K562 (cell line): ENCODE results near the gene PPAT. TPM values are rescaled to one million over a fixed set of nuclear protein-coding genes. Genes with fewer than 3 reads are reported as not detected.
A peak's percentile ranks its signal among the peaks of the same experiment; 100 is the strongest.

ENCODE experiments used
- ATAC-seq: fragments of 200-7000 bp; cut with Tn5 transposase; 3 replicates; pipeline ENCODE4 v1.9.1; 2020; ENCODE audit warnings: moderate library complexity
- BruUV-seq: library from RNA; stranded (reverse); fragments of 400-500 nt; replicated peaks from 2 replicates; lab custom pipeline; 2021; lab: Mats Ljungman, UMichigan
- CTCF ChIA-PET: fragments of 300-600 bp; formaldehyde crosslinking; extraction: SDS; loops from one replicate; lab custom pipeline; 2021; ENCODE audit warnings: low intra/inter-chr PET ratio; lab: Yijun Ruan, JAX
- POLR2A ChIA-PET: fragments of 300-600, 350-650 bp; sonication (Branson Sonifier 250); formaldehyde crosslinking; extraction: SDS; loops from one replicate; lab custom pipeline; 2021; ENCODE audit warnings: antibody characterized with exemption, inconsistent platforms; lab: Yijun Ruan, JAX
- DNase-seq, 4 experiments: peaks; one replicate each; pipeline versions ENCODE4 v3.0.0 to v3.0.0-alpha.2; 2011 to 2018; ENCODE audit warnings: low spot score in 3 of 4, mixed read lengths in 3 of 4; ENCODE audit errors: extremely low read depth in 1 of 4
- FAIRE-seq: peaks from 2 replicates; lab custom pipeline; 2011; peaks lifted over from hg19 to GRCh38; lab: Jason Lieb, UNC
- H2AFZ ChIP-seq: 2 replicates; pipeline ENCODE4 v1.6.0; 2011; ENCODE audit warnings: low read depth, low read length, control low read depth, inconsistent platforms
- H3K27ac ChIP-seq: fragments of 200-600 bp; 3 replicates; pipeline ENCODE4 v1.8.0; 2011; ENCODE audit warnings: low read depth, mild to moderate bottlenecking, control low read depth, inconsistent platforms, low read length, moderate library complexity, mixed read lengths; ENCODE audit errors: extremely low read depth
- H3K27me3 ChIP-seq, 2 experiments: fragments of 300-600 bp in 1 of 2; 2 replicates in 1 of 2; 3 replicates in 1 of 2; pipeline versions ENCODE4 v1.6.0 to v1.8.0; 2011; ENCODE audit warnings: inconsistent platforms in 2 of 2, low read length in 2 of 2, mild to moderate bottlenecking in 1 of 2, mixed read lengths in 1 of 2, moderate library complexity in 1 of 2; ENCODE audit not compliant: control insufficient read depth in 2 of 2, insufficient read depth in 2 of 2
- H3K36me3 ChIP-seq: fragments of 300-600 bp; 3 replicates; pipeline ENCODE4 v1.8.0; 2011; ENCODE audit warnings: mild to moderate bottlenecking, low read length, inconsistent platforms; ENCODE audit not compliant: control insufficient read depth, insufficient read depth
- H3K4me1 ChIP-seq, 2 experiments: fragments of 200-600 bp in 1 of 2; replicated peaks in 1 of 2; 2 replicates in 1 of 2; 3 replicates in 1 of 2; pipeline versions ENCODE4 v1.5.1 to v1.8.0; 2011; ENCODE audit warnings: inconsistent platforms in 2 of 2, low read length in 2 of 2, mild to moderate bottlenecking in 1 of 2, mixed read lengths in 1 of 2, moderate library complexity in 1 of 2; ENCODE audit not compliant: control insufficient read depth in 2 of 2, insufficient read depth in 2 of 2
- H3K4me2 ChIP-seq: 2 replicates; pipeline ENCODE4 v1.6.1; 2011; ENCODE audit warnings: low read length, control low read depth, inconsistent platforms, mixed read lengths; ENCODE audit not compliant: insufficient read depth
- H3K4me3 ChIP-seq: fragments of 200-600 bp; sonication (generic), shearing (Covaris generic); 2 replicates; pipeline ENCODE4 v1.5.1; 2016; ENCODE audit warnings: control low read depth, inconsistent platforms
- H3K79me2 ChIP-seq: fragments of 200-600 bp; 3 replicates; pipeline ENCODE4 v1.8.0; 2011; ENCODE audit warnings: low read length, inconsistent platforms; ENCODE audit not compliant: control insufficient read depth, insufficient read depth
- H3K9ac ChIP-seq, 2 experiments: 2 replicates each; pipeline versions ENCODE4 v1.6.0 to v1.6.1; 2011; ENCODE audit warnings: low read depth in 2 of 2, low read length in 2 of 2, control low read depth in 1 of 2, inconsistent platforms in 1 of 2, mild to moderate bottlenecking in 1 of 2, mixed read lengths in 1 of 2; ENCODE audit not compliant: insufficient read depth in 1 of 2
- H3K9me1 ChIP-seq: one replicate; pipeline ENCODE4 v1.6.0; 2011; ENCODE audit warnings: inconsistent platforms, mild to moderate bottlenecking, low read length, moderate library complexity; ENCODE audit not compliant: control insufficient read depth, insufficient read depth
- H3K9me3 ChIP-seq: replicated peaks from 2 replicates; pipeline ENCODE4 v1.5.1; 2011; ENCODE audit warnings: low read depth, low read length, inconsistent platforms; ENCODE audit not compliant: control insufficient read depth, insufficient read depth
- H4K20me1 ChIP-seq: replicated peaks from 2 replicates; pipeline ENCODE4 v1.6.1; 2011; ENCODE audit warnings: low read length, inconsistent platforms, mixed read lengths; ENCODE audit not compliant: control insufficient read depth, insufficient read depth
- ELK1 ChIP-seq: sonication (generic); formaldehyde crosslinking; IDR thresholded peaks from 2 replicates; pipeline ENCODE4 v1.8.1; 2022; ENCODE audit warnings: missing genetic modification reagents
- ETS2 ChIP-seq: IDR thresholded peaks from 2 replicates; pipeline ENCODE4 v1.6.1; 2016; ENCODE audit warnings: borderline replicate concordance, missing genetic modification characterization, mild to moderate bottlenecking, moderate library complexity, missing compliant biosample characterization; ENCODE audit not compliant: poor library complexity, severe bottlenecking
- NCOR1 ChIP-seq: fragments of 450-650 bp; IDR thresholded peaks from 2 replicates; pipeline ENCODE4 v1.6.1; 2016; ENCODE audit warnings: mild to moderate bottlenecking, moderate library complexity
- POLR2B ChIP-seq: fragments of 450-650 bp; IDR thresholded peaks from 2 replicates; pipeline ENCODE4 v1.6.1; 2018; ENCODE audit warnings: low read depth; ENCODE audit not compliant: partially characterized antibody
- RFX1 ChIP-seq: fragments of 450-650 bp; IDR thresholded peaks from 2 replicates; pipeline ENCODE4 v1.6.1; 2016; ENCODE audit warnings: mild to moderate bottlenecking, moderate library complexity
- WGBS: fragments of 100-300 bp; shearing (Covaris generic); methylation state at CpG from one replicate; pipeline ENCODE4 v1.1.6; 2016; ENCODE audit warnings: low coverage, mixed read lengths; ENCODE audit not compliant: insufficient coverage; ENCODE audit errors: missing lambda C conversion rate; 5-methylcytosine and 5-hydroxymethylcytosine counted together
- in situ Hi-C: fragments of 300-500 bp; cut with MboI; formaldehyde crosslinking; loops from 4 replicates; pipeline ENCODE4 v1.15.0; 2018; ENCODE audit warnings: inconsistent platforms, mixed read lengths
- intact Hi-C: fragments of 100-400 bp; cut with micrococcal nuclease; formaldehyde crosslinking; loops from 2 replicates; pipeline ENCODE4 v1.14.2; 2022
- polyA plus RNA-seq, 8 experiments: library from polyadenylated mRNA; depleted of rRNA in 4 of 8; stranded (reverse) in 5 of 8; unstranded in 3 of 8; fragments of >200 nt; fragmentation: Nextera tagmentation in 2 of 8; fragmentation: Illumina TruSeq in 1 of 8; extraction: Ambion mirVana in 2 of 8; extraction: Trizol in 1 of 8; gene quantifications; 2 replicates each; pipeline versions ENCODE4 v1.2.1 to v1.2.3, GENCODE V29; 2011 to 2014; ENCODE audit warnings: inconsistent platforms in 1 of 8, missing spikeins in 1 of 8
- total RNA-seq, 7 experiments: library from RNA; depleted of rRNA in 6 of 7; stranded (reverse); fragments of >200 nt in 6 of 7; fragmentation: Illumina TruSeq in 2 of 7; extraction: Trizol in 2 of 7; gene quantifications; 2 replicates each; pipeline versions ENCODE4 v1.2.1 to v1.2.3, GENCODE V29; 2011 to 2021; ENCODE audit warnings: low replicate concordance in 1 of 7
- TF ChIP-seq, protein P1 (sequence below), 2 experiments: fragments of 450-650 bp; conservative IDR thresholded peaks; 2 replicates each; pipeline ENCODE4 v1.6.1; 2017; ENCODE audit warnings: mild to moderate bottlenecking in 2 of 2, moderate library complexity in 2 of 2
- TF ChIP-seq, protein P2 (sequence below), 2 experiments: fragments of 150-350 bp in 1 of 2; IDR thresholded peaks; 2 replicates each; pipeline ENCODE4 v1.6.1; 2012 to 2016; ENCODE audit warnings: low read depth in 2 of 2, low read length in 2 of 2, mild to moderate bottlenecking in 1 of 2, moderate library complexity in 1 of 2

The PPAT gene
- total and polyA plus RNA-seq, 9 of the 15 experiments (the other 6 are each of a cell fraction or from before 2014, with no cell fraction given) = 36.2 to 75.8 (median 55.5) TPM

GRCh38 chr4:56465599-56466295 lies 30.3 kb upstream of the PPAT start (continued):
- TF ChIP-seq ELK1 (CRISPR knock-in tag) (no peak), ETS2 (tag) (no peak)

GRCh38 chr4:56464581-56464980 lies 29.2 kb upstream of the PPAT start:
- Histone ChIP-seq H3K9me1 (no peaks in the 10 kb centered on the region), H2AFZ (peak overlapping the region; percentile 11; the same call in 1 of the 2 replicates), H3K27ac (no peak overlapping the region; the same call in 2 of the 3 replicates), H3K27me3 (no peaks in the 10 kb centered on the region), H4K20me1 (peaks cover 4% of the 10 kb centered on the region; the same call in 1 of the 2 replicates), H3K36me3 (peaks cover 57% of the 10 kb centered on the region), H3K79me2 (peaks cover 65% of the 10 kb centered on the region), H3K4me2 (peak overlapping the region; percentile 46), H3K4me1 (peaks cover 0 to 15% of the 10 kb centered on the region in 2 experiments; a peak in 3 of 5 replicates)
- DNase-seq (no peak), FAIRE-seq (no peak)
- in situ Hi-C loops = no loop called here
- ChIA-PET POLR2A (interaction anchor here (0.6 to 3.7 kb wide), 9 partner anchors 8 to 1099 kb away, joined by 3 to 47 read pairs (median 4); partner anchors contain the start of genes PAICS and PPAT), CTCF (no interaction called here)
- WGBS = 45% methylated on average over 3 of the region's 3 CpGs
- BruUV-seq = no TSS peak
- TF ChIP-seq NCOR1 = no peak
- TF ChIP-seq, protein P1, sequence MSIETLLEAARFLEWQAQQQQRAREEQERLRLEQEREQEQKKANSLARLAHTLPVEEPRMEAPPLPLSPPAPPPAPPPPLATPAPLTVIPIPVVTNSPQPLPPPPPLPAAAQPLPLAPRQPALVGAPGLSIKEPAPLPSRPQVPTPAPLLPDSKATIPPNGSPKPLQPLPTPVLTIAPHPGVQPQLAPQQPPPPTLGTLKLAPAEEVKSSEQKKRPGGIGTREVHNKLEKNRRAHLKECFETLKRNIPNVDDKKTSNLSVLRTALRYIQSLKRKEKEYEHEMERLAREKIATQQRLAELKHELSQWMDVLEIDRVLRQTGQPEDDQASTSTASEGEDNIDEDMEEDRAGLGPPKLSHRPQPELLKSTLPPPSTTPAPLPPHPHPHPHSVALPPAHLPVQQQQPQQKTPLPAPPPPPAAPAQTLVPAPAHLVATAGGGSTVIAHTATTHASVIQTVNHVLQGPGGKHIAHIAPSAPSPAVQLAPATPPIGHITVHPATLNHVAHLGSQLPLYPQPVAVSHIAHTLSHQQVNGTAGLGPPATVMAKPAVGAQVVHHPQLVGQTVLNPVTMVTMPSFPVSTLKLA (conservative IDR thresholded peaks at IDR 0.05) = 0 out of 4 replicates have a peak, but pooled peaks of 1 of the 2 experiments have one; percentile 12
- peak; percentile 16; the same call in 1 of the 2 replicates for TF ChIP-seq RFX1
- TF ChIP-seq, protein P2, sequence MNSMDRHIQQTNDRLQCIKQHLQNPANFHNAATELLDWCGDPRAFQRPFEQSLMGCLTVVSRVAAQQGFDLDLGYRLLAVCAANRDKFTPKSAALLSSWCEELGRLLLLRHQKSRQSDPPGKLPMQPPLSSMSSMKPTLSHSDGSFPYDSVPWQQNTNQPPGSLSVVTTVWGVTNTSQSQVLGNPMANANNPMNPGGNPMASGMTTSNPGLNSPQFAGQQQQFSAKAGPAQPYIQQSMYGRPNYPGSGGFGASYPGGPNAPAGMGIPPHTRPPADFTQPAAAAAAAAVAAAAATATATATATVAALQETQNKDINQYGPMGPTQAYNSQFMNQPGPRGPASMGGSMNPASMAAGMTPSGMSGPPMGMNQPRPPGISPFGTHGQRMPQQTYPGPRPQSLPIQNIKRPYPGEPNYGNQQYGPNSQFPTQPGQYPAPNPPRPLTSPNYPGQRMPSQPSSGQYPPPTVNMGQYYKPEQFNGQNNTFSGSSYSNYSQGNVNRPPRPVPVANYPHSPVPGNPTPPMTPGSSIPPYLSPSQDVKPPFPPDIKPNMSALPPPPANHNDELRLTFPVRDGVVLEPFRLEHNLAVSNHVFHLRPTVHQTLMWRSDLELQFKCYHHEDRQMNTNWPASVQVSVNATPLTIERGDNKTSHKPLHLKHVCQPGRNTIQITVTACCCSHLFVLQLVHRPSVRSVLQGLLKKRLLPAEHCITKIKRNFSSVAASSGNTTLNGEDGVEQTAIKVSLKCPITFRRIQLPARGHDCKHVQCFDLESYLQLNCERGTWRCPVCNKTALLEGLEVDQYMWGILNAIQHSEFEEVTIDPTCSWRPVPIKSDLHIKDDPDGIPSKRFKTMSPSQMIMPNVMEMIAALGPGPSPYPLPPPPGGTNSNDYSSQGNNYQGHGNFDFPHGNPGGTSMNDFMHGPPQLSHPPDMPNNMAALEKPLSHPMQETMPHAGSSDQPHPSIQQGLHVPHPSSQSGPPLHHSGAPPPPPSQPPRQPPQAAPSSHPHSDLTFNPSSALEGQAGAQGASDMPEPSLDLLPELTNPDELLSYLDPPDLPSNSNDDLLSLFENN (IDR thresholded peaks at IDR 0.05; ENCODE audit: low read depth in 2 of 2, low read length in 2 of 2) = no peak
- TF ChIP-seq POLR2B = peak; percentile 18
- TF ChIP-seq, all 486 proteins: peak for 3
- intact Hi-C loops = no loop called here
- Histone ChIP-seq H3K4me3 (no peak overlapping the region), H3K9me3 (no peaks in the 10 kb centered on the region), H3K9ac (peak overlapping the region in 1 of 2 experiments; percentile 100; a peak in 1 of 4 replicates)
- no peak for ATAC-seq
